Parathyroid adenoma (tissue), 2 donors: ENCODE data around the gene TSPAN13.

Experiments
- H2AFZ ChIP-seq: fragments of 300-600 bp; sonication (generic); one replicate; pipeline ENCODE4 v1.7.0; 2017; ENCODE audit warnings: antibody characterized with exemption, mild to moderate bottlenecking
- H3K27ac ChIP-seq: fragments of 300-600 bp; sonication (generic); one replicate; pipeline ENCODE4 v1.7.0; 2017
- H3K27me3 ChIP-seq: fragments of 300-600 bp; sonication (generic); one replicate; pipeline ENCODE4 v1.7.0; 2017; ENCODE audit warnings: low read length; ENCODE audit not compliant: control insufficient read depth, insufficient read depth
- H3K36me3 ChIP-seq: fragments of 300-600 bp; sonication (generic); one replicate; pipeline ENCODE4 v1.7.0; 2017; ENCODE audit warnings: low read length; ENCODE audit not compliant: control insufficient read depth, insufficient read depth
- H3K4me1 ChIP-seq: fragments of 300-600 bp; sonication (generic); one replicate; pipeline ENCODE4 v1.7.0; 2017; ENCODE audit warnings: control low read depth
- H3K4me2 ChIP-seq: fragments of 300-600 bp; sonication (generic); one replicate; pipeline ENCODE4 v1.7.0; 2017; ENCODE audit warnings: low read length
- H3K4me3 ChIP-seq: fragments of 300-600 bp; sonication (generic); one replicate; pipeline ENCODE4 v1.7.0; 2017; ENCODE audit warnings: low read depth, low read length
- H3K79me2 ChIP-seq: fragments of 300-600 bp; sonication (generic); one replicate; pipeline ENCODE4 v1.7.0; 2017; ENCODE audit warnings: control low read depth
- H3K9ac ChIP-seq: fragments of 300-600 bp; sonication (generic); one replicate; pipeline ENCODE4 v1.7.0; 2017; ENCODE audit warnings: mild to moderate bottlenecking
- H3K9me3 ChIP-seq: fragments of 300-600 bp; sonication (generic); one replicate; pipeline ENCODE4 v1.7.0; 2017; ENCODE audit warnings: low read length; ENCODE audit not compliant: control insufficient read depth
- TF ChIP-seq, protein P1 (sequence below): fragments of 300-600 bp; sonication (generic); IDR thresholded peaks from one replicate; pipeline ENCODE4 v1.7.0; 2017; ENCODE audit warnings: antibody characterized with exemption, mild to moderate bottlenecking
- donor health status: primary hyperparathyroidism.

TSPAN13 gene

DNA sequence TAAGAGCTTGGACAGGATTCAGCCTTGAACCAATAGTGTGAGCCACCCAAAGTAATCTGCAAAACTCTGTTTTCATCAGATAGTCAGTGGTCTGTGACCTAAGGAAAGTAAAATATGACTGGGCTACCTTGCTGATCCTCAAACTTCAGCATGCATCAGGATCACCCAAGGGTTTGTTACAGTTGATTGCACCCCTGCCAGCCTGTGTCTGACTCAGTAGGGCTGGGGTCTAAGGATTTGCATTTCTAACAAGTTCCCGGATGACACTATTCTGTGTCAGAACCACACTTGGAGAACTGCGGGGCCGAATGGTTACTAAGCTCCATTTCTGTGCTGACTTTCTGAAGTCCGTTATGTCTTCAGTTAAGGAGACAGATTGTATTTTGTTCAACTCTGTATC is 40.6 kb upstream of the TSPAN13 start:
- H3K9ac ChIP-seq = no peak overlapping the region
- no peak overlapping the region for H3K4me2 ChIP-seq
- no peaks in the 10 kb centered on the region for H3K79me2 ChIP-seq
- TF ChIP-seq, protein P1, sequence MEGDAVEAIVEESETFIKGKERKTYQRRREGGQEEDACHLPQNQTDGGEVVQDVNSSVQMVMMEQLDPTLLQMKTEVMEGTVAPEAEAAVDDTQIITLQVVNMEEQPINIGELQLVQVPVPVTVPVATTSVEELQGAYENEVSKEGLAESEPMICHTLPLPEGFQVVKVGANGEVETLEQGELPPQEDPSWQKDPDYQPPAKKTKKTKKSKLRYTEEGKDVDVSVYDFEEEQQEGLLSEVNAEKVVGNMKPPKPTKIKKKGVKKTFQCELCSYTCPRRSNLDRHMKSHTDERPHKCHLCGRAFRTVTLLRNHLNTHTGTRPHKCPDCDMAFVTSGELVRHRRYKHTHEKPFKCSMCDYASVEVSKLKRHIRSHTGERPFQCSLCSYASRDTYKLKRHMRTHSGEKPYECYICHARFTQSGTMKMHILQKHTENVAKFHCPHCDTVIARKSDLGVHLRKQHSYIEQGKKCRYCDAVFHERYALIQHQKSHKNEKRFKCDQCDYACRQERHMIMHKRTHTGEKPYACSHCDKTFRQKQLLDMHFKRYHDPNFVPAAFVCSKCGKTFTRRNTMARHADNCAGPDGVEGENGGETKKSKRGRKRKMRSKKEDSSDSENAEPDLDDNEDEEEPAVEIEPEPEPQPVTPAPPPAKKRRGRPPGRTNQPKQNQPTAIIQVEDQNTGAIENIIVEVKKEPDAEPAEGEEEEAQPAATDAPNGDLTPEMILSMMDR = no peak
- H3K9me3 ChIP-seq = no peaks in the 10 kb centered on the region
- H3K4me3 ChIP-seq = no peak overlapping the region
- H3K36me3 ChIP-seq = no peaks in the 10 kb centered on the region
- H2AFZ ChIP-seq = no peak overlapping the region
- no peak overlapping the region for H3K27ac ChIP-seq
- no peaks in the 10 kb centered on the region for H3K27me3 ChIP-seq
- H3K4me1 ChIP-seq = no peaks in the 10 kb centered on the region

DNA sequence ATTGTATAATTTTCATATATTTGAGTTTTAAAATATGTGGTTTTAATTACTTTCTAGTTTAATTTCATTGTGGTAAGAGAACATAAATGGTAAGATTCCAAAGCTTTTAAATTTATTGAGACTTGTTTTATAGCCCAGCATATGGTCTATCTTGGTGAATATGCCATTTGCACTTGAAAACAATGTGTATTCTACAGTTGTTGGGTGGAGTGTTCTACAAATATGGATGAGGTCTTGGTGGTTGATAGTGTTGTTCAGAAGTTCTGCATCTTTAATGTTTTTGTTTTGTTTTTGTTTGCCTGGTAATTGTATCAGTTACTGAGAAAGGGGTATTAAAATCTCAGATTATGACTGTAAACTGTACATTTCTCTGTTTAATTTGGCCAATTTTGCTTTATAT is 37.6 kb upstream of the TSPAN13 start:
- no peaks in the 10 kb centered on the region for H3K27me3 ChIP-seq
- no peaks in the 10 kb centered on the region for H3K79me2 ChIP-seq
- H3K4me1 ChIP-seq = no peaks in the 10 kb centered on the region
- H3K9me3 ChIP-seq = no peaks in the 10 kb centered on the region
- H3K9ac ChIP-seq = no peak overlapping the region
- H2AFZ ChIP-seq = no peak overlapping the region
- H3K4me3 ChIP-seq = no peak overlapping the region
- TF ChIP-seq, protein P1 = no peak
- H3K4me2 ChIP-seq = no peak overlapping the region
- no peak overlapping the region for H3K27ac ChIP-seq
- no peaks in the 10 kb centered on the region for H3K36me3 ChIP-seq

DNA sequence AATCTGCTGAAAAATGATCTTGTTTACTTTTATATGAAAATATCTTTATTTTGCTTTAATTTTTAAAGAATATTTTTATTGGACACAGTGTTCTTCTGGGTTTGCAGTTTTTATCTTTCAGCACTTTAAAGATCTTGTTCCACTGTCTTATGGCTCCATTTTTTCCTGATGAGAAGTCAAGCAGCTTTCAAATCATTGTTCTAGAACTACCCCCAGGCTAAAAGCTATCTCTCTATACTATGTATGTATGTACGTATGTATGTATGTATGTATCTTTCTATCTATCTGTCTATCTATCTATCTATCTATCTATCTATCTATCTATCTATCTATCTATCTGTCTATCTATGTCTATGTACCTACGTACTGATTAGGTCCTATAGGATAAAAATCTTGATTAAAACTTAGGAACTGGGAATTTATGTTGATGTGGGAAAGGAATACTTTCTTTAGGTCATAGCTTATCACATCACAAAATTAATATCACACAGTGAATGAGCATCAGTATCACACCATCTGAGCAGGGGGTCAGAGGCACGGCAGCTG is 35.4 kb upstream of the TSPAN13 start:
- H3K27ac ChIP-seq = no peak overlapping the region
- H3K4me1 ChIP-seq = no peaks in the 10 kb centered on the region
- no peak overlapping the region for H3K4me3 ChIP-seq
- no peaks in the 10 kb centered on the region for H3K79me2 ChIP-seq
- no peak overlapping the region for H3K4me2 ChIP-seq
- TF ChIP-seq, protein P1 = no peak
- no peak overlapping the region for H3K9ac ChIP-seq
- H3K27me3 ChIP-seq = no peaks in the 10 kb centered on the region
- H3K9me3 ChIP-seq = no peaks in the 10 kb centered on the region
- no peak overlapping the region for H2AFZ ChIP-seq
- no peaks in the 10 kb centered on the region for H3K36me3 ChIP-seq

DNA sequence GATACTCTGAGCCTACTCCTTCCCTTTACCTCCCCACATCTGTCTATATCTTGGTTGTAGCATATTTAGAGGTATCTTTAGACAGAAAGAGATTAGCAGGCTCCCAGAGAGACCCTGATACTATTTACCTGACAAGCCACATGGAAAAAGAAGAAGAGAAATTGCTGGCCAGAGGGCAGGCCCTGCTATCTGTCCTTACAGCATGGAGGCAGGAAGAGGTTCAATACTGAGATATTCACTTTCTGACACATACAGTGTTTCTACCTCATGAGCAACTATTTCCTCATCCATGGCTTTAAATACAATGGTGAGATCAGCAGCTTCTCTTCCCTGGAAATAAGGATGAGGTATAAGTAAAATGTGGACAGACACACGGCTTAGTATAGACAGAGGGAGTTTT is 33.9 kb upstream of the TSPAN13 start:
- Histone ChIP-seq H3K27me3 (no peaks in the 10 kb centered on the region), H3K4me3 (no peak overlapping the region), H3K9me3 (no peaks in the 10 kb centered on the region), H3K27ac (no peak overlapping the region), H3K4me1 (no peaks in the 10 kb centered on the region), H3K4me2 (no peak overlapping the region), H3K79me2 (no peaks in the 10 kb centered on the region), H2AFZ (no peak overlapping the region), H3K9ac (no peak overlapping the region), H3K36me3 (no peaks in the 10 kb centered on the region)
- TF ChIP-seq, protein P1 = no peak

DNA sequence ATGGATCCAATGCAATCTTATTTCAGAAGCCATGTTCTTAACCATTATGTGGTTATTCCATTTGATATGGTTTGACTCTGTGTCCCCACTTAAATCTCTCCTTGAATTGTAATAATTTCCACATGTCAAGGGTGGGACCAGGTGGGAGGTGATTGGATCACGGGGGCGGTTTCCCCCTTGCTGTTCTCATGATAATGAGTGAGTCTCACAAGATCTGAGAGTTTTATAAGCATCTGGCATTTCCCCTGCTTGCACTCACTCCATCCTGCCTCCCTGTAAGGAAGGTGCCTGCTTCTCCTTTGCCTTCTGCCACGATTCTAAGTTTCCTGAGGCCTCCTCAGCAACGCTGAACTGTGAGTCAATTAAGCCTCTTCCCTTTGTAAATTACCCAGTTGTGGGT is 32.0 kb upstream of the TSPAN13 start:
- Histone ChIP-seq H3K27me3 (no peaks in the 10 kb centered on the region), H3K79me2 (no peaks in the 10 kb centered on the region), H3K9ac (no peak overlapping the region), H2AFZ (no peak overlapping the region), H3K4me1 (no peaks in the 10 kb centered on the region), H3K27ac (no peak overlapping the region), H3K36me3 (no peaks in the 10 kb centered on the region), H3K4me2 (no peak overlapping the region), H3K9me3 (no peaks in the 10 kb centered on the region), H3K4me3 (no peak overlapping the region)
- TF ChIP-seq, protein P1 = no peak
